T-helper 1 cell treated with Interleukin-12 subunit alpha and Interleukin-12 subunit beta and Interleukin-4 antibody, amounts not matched to agents 30 μg/mL and 1 μg/mL, for 36 hours (primary cell): ENCODE data around the gene GOLIM4.

Experiments
- H3K27ac Mint-ChIP-seq: one replicate; pipeline ENCODE4 v1.8.0; 2021; ENCODE audit warnings: mild to moderate bottlenecking, mixed read lengths
- H3K27me3 Mint-ChIP-seq: one replicate; pipeline ENCODE4 v1.8.0; 2021; ENCODE audit warnings: low read depth, mixed read lengths
- H3K36me3 Mint-ChIP-seq: one replicate; pipeline ENCODE4 v1.8.0; 2021; ENCODE audit warnings: low read depth, mixed read lengths
- H3K4me1 Mint-ChIP-seq: one replicate; pipeline ENCODE4 v1.8.0; 2021; ENCODE audit warnings: low read depth, mixed read lengths
- H3K4me3 Mint-ChIP-seq: one replicate; pipeline ENCODE4 v1.8.0; 2021; ENCODE audit warnings: mild to moderate bottlenecking, moderate library complexity, mixed read lengths
- H3K9me3 Mint-ChIP-seq: one replicate; pipeline ENCODE4 v1.8.0; 2021; ENCODE audit warnings: mixed read lengths

GOLIM4 gene

GRCh38 chr3:167989999-167990398 lies 105.7 kb downstream of the GOLIM4 start:
- no peaks in the 10 kb centered on the region for H3K9me3 Mint-ChIP-seq
- H3K4me1 Mint-ChIP-seq, result no peaks in the 10 kb centered on the region
- no peak overlapping the region for H3K27ac Mint-ChIP-seq
- H3K4me3 Mint-ChIP-seq, result no peak overlapping the region
- no peaks in the 10 kb centered on the region for H3K27me3 Mint-ChIP-seq
- no peaks in the 10 kb centered on the region for H3K36me3 Mint-ChIP-seq

- Mint-ChIP-seq H3K27ac (no peak overlapping the region), H3K4me1 (no peaks in the 10 kb centered on the region), H3K36me3 (no peaks in the 10 kb centered on the region), H3K27me3 (no peaks in the 10 kb centered on the region), H3K4me3 (no peak overlapping the region), H3K9me3 (no peaks in the 10 kb centered on the region)
Measured at GRCh38 chr3:167989066-167989465, 106.7 kb downstream of the GOLIM4 start.

- no peaks in the 10 kb centered on the region for H3K4me1 Mint-ChIP-seq
- H3K27ac Mint-ChIP-seq, result no peak overlapping the region
- no peaks in the 10 kb centered on the region for H3K36me3 Mint-ChIP-seq
- no peaks in the 10 kb centered on the region for H3K27me3 Mint-ChIP-seq
- H3K9me3 Mint-ChIP-seq, result no peaks in the 10 kb centered on the region
- H3K4me3 Mint-ChIP-seq, result no peak overlapping the region
Measured at GRCh38 chr3:167983583-167983982, 112.1 kb downstream of the GOLIM4 start.

- Mint-ChIP-seq H3K27me3 (no peaks in the 10 kb centered on the region), H3K9me3 (no peaks in the 10 kb centered on the region), H3K36me3 (no peaks in the 10 kb centered on the region), H3K4me1 (no peaks in the 10 kb centered on the region), H3K27ac (peak overlapping the region; percentile 38), H3K4me3 (no peak overlapping the region)
Measured at GRCh38 chr3:167978486-167978885, 117.2 kb downstream of the GOLIM4 start.

- no peak overlapping the region for H3K4me3 Mint-ChIP-seq
- H3K36me3 Mint-ChIP-seq, result no peaks in the 10 kb centered on the region
- H3K27ac Mint-ChIP-seq, result no peak overlapping the region
- no peaks in the 10 kb centered on the region for H3K4me1 Mint-ChIP-seq
- no peaks in the 10 kb centered on the region for H3K27me3 Mint-ChIP-seq
- H3K9me3 Mint-ChIP-seq, result no peaks in the 10 kb centered on the region
Measured at GRCh38 chr3:167978071-167978470, 117.7 kb downstream of the GOLIM4 start.

- Mint-ChIP-seq H3K36me3 (no peaks in the 10 kb centered on the region), H3K27ac (no peak overlapping the region), H3K4me1 (no peaks in the 10 kb centered on the region), H3K9me3 (no peaks in the 10 kb centered on the region), H3K4me3 (no peak overlapping the region), H3K27me3 (no peaks in the 10 kb centered on the region)
Measured at GRCh38 chr3:167976516-167977361, 119.0 kb downstream of the GOLIM4 start.

- no peaks in the 10 kb centered on the region for H3K27me3 Mint-ChIP-seq
- no peak overlapping the region for H3K27ac Mint-ChIP-seq
- H3K4me3 Mint-ChIP-seq, result no peak overlapping the region
- no peaks in the 10 kb centered on the region for H3K4me1 Mint-ChIP-seq
- H3K36me3 Mint-ChIP-seq, result no peaks in the 10 kb centered on the region
- H3K9me3 Mint-ChIP-seq, result no peaks in the 10 kb centered on the region
Measured at GRCh38 chr3:167973901-167974300, 121.8 kb downstream of the GOLIM4 start.

GRCh38 chr3:167973046-167973445 lies 122.7 kb downstream of the GOLIM4 start:
- Mint-ChIP-seq H3K27me3 (no peaks in the 10 kb centered on the region), H3K27ac (no peak overlapping the region), H3K4me1 (no peaks in the 10 kb centered on the region), H3K9me3 (no peaks in the 10 kb centered on the region), H3K36me3 (no peaks in the 10 kb centered on the region), H3K4me3 (no peak overlapping the region)

- Mint-ChIP-seq H3K9me3 (no peaks in the 10 kb centered on the region), H3K36me3 (no peaks in the 10 kb centered on the region), H3K4me3 (no peak overlapping the region), H3K4me1 (no peaks in the 10 kb centered on the region), H3K27ac (no peak overlapping the region), H3K27me3 (no peaks in the 10 kb centered on the region)
Measured at GRCh38 chr3:167972502-167972901, 123.2 kb downstream of the GOLIM4 start.

GRCh38 chr3:167969548-167969947 lies 126.2 kb downstream of the GOLIM4 start:
- Mint-ChIP-seq H3K4me1 (no peaks in the 10 kb centered on the region), H3K4me3 (no peak overlapping the region), H3K36me3 (no peaks in the 10 kb centered on the region), H3K27ac (no peak overlapping the region), H3K27me3 (no peaks in the 10 kb centered on the region), H3K9me3 (no peaks in the 10 kb centered on the region)

GRCh38 chr3:167967257-167968036 lies 128.3 kb downstream of the GOLIM4 start:
- H3K27ac Mint-ChIP-seq, result no peak overlapping the region

More at GRCh38 chr3:167967257-167968036, 128.3 kb downstream of the GOLIM4 start:
- no peaks in the 10 kb centered on the region for H3K27me3 Mint-ChIP-seq
- H3K4me1 Mint-ChIP-seq, result no peaks in the 10 kb centered on the region
- H3K36me3 Mint-ChIP-seq, result no peaks in the 10 kb centered on the region
- H3K9me3 Mint-ChIP-seq, result no peaks in the 10 kb centered on the region
- no peak overlapping the region for H3K4me3 Mint-ChIP-seq
